ENCODE results near the gene SHROOM4.

Gene SHROOM4

DNA sequence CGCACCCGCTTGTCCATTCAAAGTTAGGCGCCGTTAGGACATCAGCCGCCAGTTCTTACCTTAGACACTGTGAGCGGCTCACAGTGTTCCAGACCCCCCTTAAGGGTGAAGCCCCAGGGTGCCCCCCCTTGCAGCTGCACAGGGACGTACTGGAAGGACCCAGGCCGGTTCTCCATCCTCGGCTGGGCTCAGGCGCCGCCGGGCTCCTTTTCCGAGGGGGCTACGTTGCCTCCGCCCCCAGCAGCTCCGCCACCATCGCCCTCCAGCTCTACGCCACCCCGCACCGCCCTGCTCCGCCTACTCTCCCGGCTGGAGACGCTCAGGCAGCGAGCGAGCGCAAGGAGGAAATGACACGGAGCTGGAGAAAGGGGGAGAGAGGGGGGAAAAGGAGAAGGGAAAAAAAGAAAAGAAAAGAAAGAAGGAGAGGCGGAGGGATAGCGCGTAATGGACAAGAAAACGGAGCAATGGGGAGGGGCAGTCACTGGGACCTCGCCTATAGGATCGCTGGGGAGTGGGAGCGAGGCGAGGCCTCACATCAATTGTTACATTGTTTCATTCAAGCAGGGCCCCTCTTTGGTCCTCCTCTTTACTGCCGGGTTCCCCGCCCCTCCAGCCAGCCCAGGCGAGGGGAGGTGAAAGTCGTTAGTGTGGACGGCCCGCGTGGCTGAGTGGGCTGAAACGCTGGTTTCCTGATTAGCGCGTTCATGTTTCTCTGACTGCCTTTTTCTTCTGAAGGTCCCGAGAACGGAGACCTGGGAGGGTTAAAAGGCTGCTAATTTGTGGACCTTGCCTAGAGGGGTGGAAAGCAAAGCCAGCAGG, at the start of gene SHROOM4:
Gene SHROOM4 (minus strand): TSS at position 352 of the 819 bp plus-strand sequence. CDS start 176 bp downstream, at position 176.
- no peak for DNase-seq (ENCODE audit: low spot score)

GRCh38 chrX:50863471-50863870, 49.5 kb upstream of the SHROOM4 start:
- DNase-seq (ENCODE audit: low spot score), result no peak

GRCh38 chrX:50860518-50860917, 46.5 kb upstream of the SHROOM4 start:
- no peak for DNase-seq (ENCODE audit: low spot score)

DNA sequence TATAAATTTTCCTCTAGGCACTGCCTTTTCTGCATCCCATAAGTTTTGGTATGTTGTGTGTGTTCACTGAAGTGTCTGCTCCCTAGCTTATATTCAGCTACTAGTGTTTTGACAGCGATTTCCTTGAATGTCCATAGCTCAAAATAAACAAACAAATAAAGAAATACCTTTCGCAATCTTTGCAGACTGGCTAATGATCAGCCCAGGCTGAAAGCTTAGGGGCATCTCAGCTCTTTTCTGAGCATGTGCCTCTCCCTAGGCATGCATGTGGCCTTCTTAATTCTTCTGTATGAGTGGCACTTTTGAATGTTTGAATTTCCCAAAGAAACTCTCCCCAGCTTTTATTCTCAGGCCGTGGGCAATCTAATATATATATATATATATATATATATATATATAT, 44.6 kb upstream of the SHROOM4 start:
- DNase-seq (ENCODE audit: low spot score), result no peak

DNA sequence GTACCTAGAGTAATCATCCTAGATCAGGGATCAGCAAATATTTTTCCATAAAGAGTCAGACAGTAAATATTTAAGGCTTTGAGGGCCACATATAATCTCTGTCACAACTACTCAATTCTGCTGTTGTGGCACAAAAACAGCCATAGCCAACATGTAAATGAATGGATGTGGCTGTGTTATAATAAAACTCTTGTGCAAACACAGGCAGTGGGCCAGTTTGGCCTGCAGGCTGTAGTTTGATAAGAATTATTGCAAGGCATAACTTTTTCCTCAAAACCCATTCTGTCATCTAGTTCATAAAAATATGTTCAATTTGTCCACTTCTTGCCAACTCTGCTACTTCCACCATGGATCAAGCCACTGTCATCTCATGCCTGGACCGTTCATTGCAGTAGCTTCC, 39.4 kb upstream of the SHROOM4 start:
- DNase-seq (ENCODE audit: low spot score), result no peak

DNA sequence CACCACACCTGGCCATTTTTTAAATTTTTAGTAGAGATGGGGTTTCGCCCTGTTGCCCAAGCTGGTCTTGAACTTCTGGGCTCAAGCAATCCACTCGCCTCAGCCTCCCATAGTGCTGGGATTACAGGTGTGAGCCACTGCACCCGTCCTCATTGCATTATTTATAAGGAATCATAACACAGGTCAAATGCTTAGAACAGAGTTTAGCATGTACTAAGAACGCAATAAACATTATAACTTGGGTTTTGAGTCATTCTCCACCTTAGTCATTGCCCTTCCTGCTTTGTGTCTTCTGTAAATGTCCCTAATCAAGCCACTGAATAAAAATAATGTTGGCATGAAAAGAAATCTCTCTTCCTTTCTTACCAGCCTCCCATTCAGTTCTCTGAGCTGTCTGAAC, 38.5 kb upstream of the SHROOM4 start:
- no peak for DNase-seq (ENCODE audit: low spot score)

- no peak for DNase-seq (ENCODE audit: low spot score)
Observed at GRCh38 chrX:50842221-50842620, 28.2 kb upstream of the SHROOM4 start.

GRCh38 chrX:50839730-50840129, 25.7 kb upstream of the SHROOM4 start:
- DNase-seq (ENCODE audit: low spot score), result no peak

DNA sequence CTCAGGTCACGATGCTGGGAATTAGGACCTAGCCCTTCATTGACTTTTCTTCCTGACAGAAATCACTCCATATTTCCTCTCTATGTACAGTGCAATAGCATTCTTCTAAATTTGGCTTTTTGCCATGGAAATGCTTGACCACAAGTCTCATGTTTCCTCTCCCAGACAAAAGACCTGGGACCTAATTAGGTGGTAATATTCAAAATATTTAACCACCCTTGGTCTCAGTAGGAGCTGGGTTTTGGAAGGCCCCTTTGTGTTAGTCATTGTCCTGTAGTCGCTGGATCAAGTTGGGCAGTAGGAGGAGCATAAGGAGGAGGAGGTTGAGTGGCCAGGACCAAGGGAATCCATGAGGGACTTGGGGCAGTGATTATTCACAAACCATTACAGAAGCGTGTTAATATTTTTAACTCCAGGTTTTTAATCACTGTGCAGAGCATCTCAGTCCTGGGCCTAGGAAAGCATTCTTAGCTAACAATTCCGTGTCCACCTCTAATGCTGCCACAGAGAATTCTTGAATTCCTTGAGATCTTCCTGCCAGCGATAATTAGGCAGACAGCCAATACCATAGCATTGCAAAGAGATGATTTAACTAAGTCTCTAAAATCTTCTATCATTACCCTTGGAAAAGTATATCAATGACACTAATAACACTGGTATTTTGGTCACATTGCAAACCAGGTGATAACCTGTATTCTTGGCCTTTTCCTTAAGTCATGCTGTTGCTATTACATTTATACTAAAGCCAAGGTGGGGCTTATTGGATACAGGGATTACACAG, 25.0 kb upstream of the SHROOM4 start:
- no peak for DNase-seq (ENCODE audit: low spot score)

DNA sequence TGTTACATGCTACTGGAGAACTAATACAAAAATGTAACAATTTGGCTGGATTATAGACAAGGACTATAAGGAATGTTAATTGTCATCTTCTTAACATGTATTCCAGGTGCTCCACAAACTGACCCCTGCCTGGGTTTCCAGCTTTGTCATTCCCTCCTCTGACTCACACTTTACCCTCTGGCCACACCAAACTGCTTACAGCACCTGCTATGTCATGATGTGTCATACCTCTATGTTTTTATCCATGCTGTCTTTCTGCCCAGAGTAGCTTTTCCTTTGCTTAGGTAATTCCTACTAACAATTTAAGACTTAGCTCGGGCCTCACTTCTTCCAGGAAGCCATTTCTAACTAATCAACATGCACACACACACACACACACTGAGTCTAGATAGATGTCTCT, 14.0 kb upstream of the SHROOM4 start:
- DNase-seq (ENCODE audit: low spot score), result no peak

GRCh38 chrX:50825825-50826224, 11.8 kb upstream of the SHROOM4 start:
- no peak for DNase-seq (ENCODE audit: low spot score)

DNA sequence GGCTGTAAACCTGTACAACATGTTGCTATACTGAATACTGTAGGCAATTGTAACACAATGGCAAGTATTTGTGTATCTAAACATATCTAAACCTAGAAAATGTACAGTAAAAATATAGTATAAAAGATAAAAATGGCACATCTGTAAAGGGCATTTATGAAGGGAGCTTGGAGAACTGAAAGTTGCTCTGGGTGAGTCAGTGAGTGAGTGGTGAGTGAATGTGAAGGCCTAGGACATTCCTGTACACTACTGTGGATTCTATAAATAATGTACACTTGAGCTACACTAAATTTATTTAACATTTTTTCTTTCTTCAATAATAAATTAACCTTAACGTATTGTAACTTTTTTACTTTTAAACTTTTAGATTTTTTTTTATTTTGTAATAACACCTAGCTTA, 5.0 kb upstream of the SHROOM4 start:
- no peak for DNase-seq (ENCODE audit: low spot score)

DNA sequence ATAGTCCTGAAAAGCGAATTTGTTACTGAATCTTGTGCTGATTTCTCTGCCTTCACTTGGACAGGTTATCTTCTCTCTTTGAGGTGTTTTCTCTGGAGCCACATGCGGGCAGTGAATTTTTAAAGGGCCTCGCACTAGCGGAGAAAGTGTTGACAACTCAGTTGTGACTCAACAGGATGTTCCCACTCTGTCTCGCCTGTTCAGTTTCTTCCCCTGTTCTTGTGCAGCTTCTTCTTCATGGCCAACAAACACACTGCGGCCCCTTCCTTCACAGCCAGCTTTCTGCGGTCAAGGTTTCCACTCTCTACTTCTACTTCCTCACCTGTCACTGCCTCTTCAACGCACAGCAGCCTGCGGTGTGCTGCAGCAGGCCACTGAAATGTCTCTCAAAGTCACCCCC, 1.1 kb upstream of the SHROOM4 start:
- no peak for DNase-seq (ENCODE audit: low spot score)

- DNase-seq (ENCODE audit: low spot score), result no peak
Observed at GRCh38 chrX:50814701-50815100, 707 bp upstream of the SHROOM4 start.

- DNase-seq (ENCODE audit: low spot score), result no peak
Observed at GRCh38 chrX:50812995-50813842, 775 bp downstream of the SHROOM4 start.

GRCh38 chrX:50805276-50805675, 8.7 kb downstream of the SHROOM4 start:
- DNase-seq (ENCODE audit: low spot score), result no peak

- DNase-seq (ENCODE audit: low spot score), result no peak
Observed at GRCh38 chrX:50801135-50801534, 12.9 kb downstream of the SHROOM4 start.

DNA sequence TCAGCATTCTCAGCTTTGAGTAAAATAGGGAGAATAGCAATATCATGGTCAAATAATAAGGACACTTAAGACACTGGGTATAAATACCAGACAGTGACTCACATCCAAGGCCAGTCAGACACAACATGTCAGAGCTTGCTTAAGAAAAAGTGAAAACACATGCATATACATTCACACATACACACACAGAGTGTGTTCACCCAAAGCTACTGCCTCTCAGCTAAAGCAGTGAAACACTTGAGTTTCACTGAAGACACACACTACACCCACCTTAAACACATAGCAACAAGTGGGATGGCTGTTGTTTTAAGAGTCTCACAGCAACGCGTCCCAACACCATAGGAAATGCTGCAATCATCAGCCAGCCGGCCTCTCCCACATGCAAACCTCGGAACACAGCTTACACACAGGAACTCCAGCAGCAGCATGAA, 14.4 kb downstream of the SHROOM4 start:
- DNase-seq (ENCODE audit: low spot score), result no peak

GRCh38 chrX:50798783-50799182, 15.2 kb downstream of the SHROOM4 start:
- DNase-seq (ENCODE audit: low spot score), result no peak

- no peak for DNase-seq (ENCODE audit: low spot score)
Observed at GRCh38 chrX:50787099-50787498, 26.9 kb downstream of the SHROOM4 start.

- DNase-seq (ENCODE audit: low spot score), result no peak
Observed at GRCh38 chrX:50780144-50780543, 33.9 kb downstream of the SHROOM4 start.

GRCh38 chrX:50779694-50780093, 34.3 kb downstream of the SHROOM4 start:
- DNase-seq (ENCODE audit: low spot score), result no peak

Measured in hematopoietic multipotent progenitor cell treated with erythropoietin and hydrocortisone succinate and interleukin-3 and kit ligand, for 17 days (in vitro differentiated cells).